HG03575 (cell line): ENCODE data around the gene HYAL1.
"Not testable (repeated sequence)": the region's sequence is repeated elsewhere in the genome, so short reads cannot be mapped to it uniquely, and the experiment has no call there.

Experiments
- ATAC-seq: cut with Tn5 transposase; IDR thresholded peaks from one replicate; pipeline ENCODE4 v1.9.1; 2021; ENCODE audit not compliant: unreplicated experiment, insufficient number of reproducible peaks, low FRiP score; ENCODE audit errors: extremely low read depth

HYAL1 gene

GRCh38 chr3:50266836-50267235 lies 36.5 kb downstream of the HYAL1 start:
- ATAC-seq: no peak

- ATAC-seq: no peak
These were observed 37.4 kb downstream of the HYAL1 start for GRCh38 chr3:50266017-50266416.

- no peak for ATAC-seq
These were observed 37.8 kb downstream of the HYAL1 start for GRCh38 chr3:50265571-50265970.

- ATAC-seq: no peak
These were observed 38.3 kb downstream of the HYAL1 start for GRCh38 chr3:50264964-50265485.

- ATAC-seq: no peak
These were observed 38.9 kb downstream of the HYAL1 start for GRCh38 chr3:50264383-50264963.

- no peak for ATAC-seq
These were observed 39.6 kb downstream of the HYAL1 start for GRCh38 chr3:50263478-50264382.

- ATAC-seq: no peak
These were observed 40.6 kb downstream of the HYAL1 start for GRCh38 chr3:50262778-50263177.

- not testable (repeated sequence) for ATAC-seq
These were observed 41.2 kb downstream of the HYAL1 start for GRCh38 chr3:50262200-50262599.

- no peak for ATAC-seq
These were observed 41.9 kb downstream of the HYAL1 start for GRCh38 chr3:50261505-50261904.

GRCh38 chr3:50260942-50261441 lies 42.4 kb downstream of the HYAL1 start:
- no peak for ATAC-seq

GRCh38 chr3:50260027-50260941 lies 43.1 kb downstream of the HYAL1 start:
- no peak for ATAC-seq

- no peak for ATAC-seq
These were observed 43.8 kb downstream of the HYAL1 start for GRCh38 chr3:50259432-50260026.

- ATAC-seq: no peak
These were observed 44.4 kb downstream of the HYAL1 start for GRCh38 chr3:50258979-50259378.

GRCh38 chr3:50258029-50258680 lies 45.2 kb downstream of the HYAL1 start:
- no peak for ATAC-seq

GRCh38 chr3:50256978-50257890 lies 46.1 kb downstream of the HYAL1 start:
- ATAC-seq: no peak

GRCh38 chr3:50255251-50255615 lies 48.1 kb downstream of the HYAL1 start:
- ATAC-seq: no peak

GRCh38 chr3:50254577-50255250 lies 48.7 kb downstream of the HYAL1 start:
- no peak for ATAC-seq
